Sigmoid colon (tissue), 7 donors: Measurements from ENCODE around the gene ADGRV1. TPM values are rescaled to one million over a fixed set of nuclear protein-coding genes. Genes with fewer than 3 reads are reported as not detected.
A peak's percentile ranks its signal among the peaks of the same experiment; 100 is the strongest.

Experiments
- DNase-seq: peaks from one replicate; pipeline ENCODE4 v3.0.0-alpha.2; 2019
- H3K27ac ChIP-seq, 4 donors: fragments of 200-600 bp; sonication (generic); one replicate each; pipeline ENCODE4 v1.5.1; 2016 to 2019; ENCODE audit warnings: mild to moderate bottlenecking in 1 of 4
- H3K27me3 ChIP-seq, 3 donors: fragments of 200-600 bp; sonication (generic); one replicate each; pipeline ENCODE4 v1.5.1; 2019; ENCODE audit warnings: mild to moderate bottlenecking in 1 of 3
- H3K36me3 ChIP-seq, 4 donors: fragments of 200-600 bp; sonication (generic); one replicate each; pipeline ENCODE4 v1.5.1; 2016 to 2019
- H3K4me1 ChIP-seq, 4 donors: fragments of 200-600 bp; sonication (generic); one replicate each; pipeline ENCODE4 v1.5.1; 2017 to 2019
- H3K4me3 ChIP-seq, 4 donors: fragments of 200-600 bp; sonication (generic); one replicate each; pipeline ENCODE4 v1.5.1; 2017 to 2019; ENCODE audit warnings: mild to moderate bottlenecking in 2 of 4, moderate library complexity in 1 of 4
- H3K9me3 ChIP-seq, 4 donors: fragments of 200-600 bp in 3 of 4; sonication (generic) in 3 of 4; one replicate each; pipeline versions ENCODE4 v1.5.1 to v1.6.1; 2013 to 2019
- CTCF ChIP-seq, 4 experiments: fragments of 450-650 bp in 3 of 4; fragments of 200-600 bp in 1 of 4; IDR thresholded peaks; one replicate each; pipeline ENCODE4 v1.5.1; 2016 to 2019; ENCODE audit warnings: antibody characterized with exemption in 4 of 4, mild to moderate bottlenecking in 3 of 4, moderate library complexity in 2 of 4
- EP300 ChIP-seq, 4 donors: sonication (generic); formaldehyde crosslinking; IDR thresholded peaks; one replicate each; pipeline ENCODE4 v1.6.1; 2017; ENCODE audit warnings: antibody characterized with exemption in 4 of 4
- POLR2A ChIP-seq, 2 donors: fragments of 450-650 bp; IDR thresholded peaks; one replicate each; pipeline ENCODE4 v1.6.1; 2016; ENCODE audit warnings: antibody characterized with exemption in 2 of 2, mild to moderate bottlenecking in 2 of 2, moderate library complexity in 2 of 2
- POLR2AphosphoS5 ChIP-seq, 4 donors: sonication (generic); formaldehyde crosslinking; IDR thresholded peaks; one replicate each; pipeline ENCODE4 v1.6.1; 2017; ENCODE audit warnings: antibody characterized with exemption in 4 of 4
- WGBS, 2 donors: extraction: QIAGEN DNeasy Blood & Tissue Kit; methylation state at CpG; one replicate each; pipeline ENCODE4 v1.1.7; 2013; 5-methylcytosine and 5-hydroxymethylcytosine counted together
- intact Hi-C: fragments of 100-400 bp; cut with DNase I; formaldehyde crosslinking; loops from one replicate; pipeline ENCODE4 v1.15.1; 2023
- polyA plus RNA-seq, 3 donors: library from polyadenylated mRNA; stranded (reverse); fragments of 200-250 nt; gene quantifications; one replicate each; pipeline ENCODE4 v1.2.3, GENCODE V29; 2013
- total RNA-seq, 4 donors: library from RNA; depleted of rRNA; stranded (reverse); fragments of >200 nt; gene quantifications; one replicate each; pipeline ENCODE4 v1.1.0, GENCODE V29; 2016
- donor health status: healthy with polysubstance abuse.
- donor health status: Bipolar disorder and iron deficiency.
- donor health status: healthy.

The ADGRV1 gene
- total and polyA plus RNA-seq, 7 donors = 0.54 to 2.1 (median 0.74) TPM; not detected in 1

DNA sequence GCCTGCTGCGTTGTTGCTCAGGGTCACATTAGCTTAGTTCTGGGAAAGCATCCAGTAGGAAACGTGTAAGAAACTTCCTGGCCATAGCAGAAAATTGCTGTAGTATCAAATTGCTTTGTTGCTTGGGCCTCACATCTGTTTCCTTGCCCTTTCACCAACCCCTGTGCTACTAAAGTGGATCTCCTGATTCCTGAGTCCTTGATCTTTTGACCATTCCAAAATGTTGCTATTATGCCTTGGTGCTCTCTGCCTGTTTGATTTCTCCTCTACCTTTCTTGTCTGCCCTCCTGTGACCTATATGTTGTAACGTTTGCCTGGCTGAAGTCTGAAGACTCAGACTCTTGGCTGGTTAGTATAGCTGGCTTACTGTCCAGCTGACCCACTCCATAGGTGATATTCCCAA, 350.5 kb downstream of the ADGRV1 start:
- intact Hi-C loops = no loop called here
- no peaks in the 10 kb centered on the region for H3K27me3 ChIP-seq
- 15 to 59% methylated on average over 3 of the region's 3 CpGs for WGBS, 2 donors
- DNase-seq = no peak
- H3K4me1 ChIP-seq = peaks cover 0 to 4% (median 0%) of the 10 kb centered on the region in 4 donors
- no peak overlapping the region for H3K4me3 ChIP-seq
- no peak overlapping the region for H3K27ac ChIP-seq
- no peaks in the 10 kb centered on the region for H3K9me3 ChIP-seq
- TF ChIP-seq POLR2AphosphoS5 (IDR thresholded peaks at IDR 0.05) (peak in 1 of 4 donors; percentile 33), EP300 (IDR thresholded peaks at IDR 0.05) (no peak)
- no peaks in the 10 kb centered on the region for H3K36me3 ChIP-seq

- 92 to 94% methylated on average over 6 of the region's 6 CpGs for WGBS, 2 donors
Measured at GRCh38 chr5:90909940-90910339, 351.3 kb downstream of the ADGRV1 start.

GRCh38 chr5:90911169-90911568, 352.6 kb downstream of the ADGRV1 start:
- Histone ChIP-seq H3K27me3 (no peaks in the 10 kb centered on the region), H3K9me3 (no peaks in the 10 kb centered on the region), H3K36me3 (no peaks in the 10 kb centered on the region), H3K4me3 (no peak overlapping the region), H3K27ac (no peak overlapping the region), H3K4me1 (peaks cover 0 to 4% (median 0%) of the 10 kb centered on the region in 4 donors)
- TF ChIP-seq POLR2AphosphoS5 (IDR thresholded peaks at IDR 0.05) = no peak
- no peak for TF ChIP-seq POLR2A (IDR thresholded peaks at IDR 0.05)
- TF ChIP-seq CTCF (IDR thresholded peaks at IDR 0.05) = no peak
- TF ChIP-seq EP300 (IDR thresholded peaks at IDR 0.05) = no peak
- no peak for DNase-seq
- intact Hi-C loops = no loop called here
- 62 to 73% methylated on average over 1 of the region's 1 CpG for WGBS, 2 donors

More at GRCh38 chr5:90909940-90910339, 351.3 kb downstream of the ADGRV1 start:
- intact Hi-C loops = no loop called here
- no peaks in the 10 kb centered on the region for H3K36me3 ChIP-seq
- H3K27me3 ChIP-seq = no peaks in the 10 kb centered on the region
- peaks cover 0 to 4% (median 0%) of the 10 kb centered on the region in 4 donors for H3K4me1 ChIP-seq
- DNase-seq = no peak
- H3K9me3 ChIP-seq = no peaks in the 10 kb centered on the region
- H3K4me3 ChIP-seq = no peak overlapping the region
- TF ChIP-seq CTCF (IDR thresholded peaks at IDR 0.05) (no peak), POLR2AphosphoS5 (IDR thresholded peaks at IDR 0.05) (no peak), EP300 (IDR thresholded peaks at IDR 0.05) (no peak), POLR2A (IDR thresholded peaks at IDR 0.05) (no peak)
- no peak overlapping the region for H3K27ac ChIP-seq

DNA sequence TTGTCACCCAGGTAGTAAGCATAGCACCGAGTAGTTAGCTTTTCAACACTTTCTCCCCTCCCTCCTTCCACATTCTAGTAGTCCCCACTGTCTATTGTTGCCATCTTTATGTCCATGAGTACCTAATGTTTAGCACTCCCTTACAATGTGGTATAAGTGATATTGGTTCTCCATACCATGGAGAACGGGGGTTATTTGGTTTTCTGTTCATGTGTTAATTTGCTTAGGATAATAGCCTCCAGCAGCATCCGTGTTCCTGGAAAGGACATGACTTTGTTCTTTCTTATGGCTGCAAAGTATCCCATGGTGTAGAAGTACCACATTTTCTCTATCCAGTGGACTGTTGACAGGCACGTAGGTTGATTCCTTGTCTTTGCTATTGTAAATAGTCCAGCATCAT, 353.9 kb downstream of the ADGRV1 start:
- intact Hi-C loops = no loop called here
- Histone ChIP-seq H3K9me3 (no peaks in the 10 kb centered on the region), H3K36me3 (no peaks in the 10 kb centered on the region), H3K27me3 (no peaks in the 10 kb centered on the region), H3K4me3 (no peak overlapping the region), H3K4me1 (peaks cover 0 to 4% (median 0%) of the 10 kb centered on the region in 4 donors), H3K27ac (no peak overlapping the region)
- DNase-seq = no peak
- 92 to 94% methylated on average over 4 of the region's 4 CpGs for WGBS, 2 donors
- TF ChIP-seq EP300 (IDR thresholded peaks at IDR 0.05) (no peak), POLR2AphosphoS5 (IDR thresholded peaks at IDR 0.05) (no peak), CTCF (IDR thresholded peaks at IDR 0.05) (no peak), POLR2A (IDR thresholded peaks at IDR 0.05) (no peak)

DNA sequence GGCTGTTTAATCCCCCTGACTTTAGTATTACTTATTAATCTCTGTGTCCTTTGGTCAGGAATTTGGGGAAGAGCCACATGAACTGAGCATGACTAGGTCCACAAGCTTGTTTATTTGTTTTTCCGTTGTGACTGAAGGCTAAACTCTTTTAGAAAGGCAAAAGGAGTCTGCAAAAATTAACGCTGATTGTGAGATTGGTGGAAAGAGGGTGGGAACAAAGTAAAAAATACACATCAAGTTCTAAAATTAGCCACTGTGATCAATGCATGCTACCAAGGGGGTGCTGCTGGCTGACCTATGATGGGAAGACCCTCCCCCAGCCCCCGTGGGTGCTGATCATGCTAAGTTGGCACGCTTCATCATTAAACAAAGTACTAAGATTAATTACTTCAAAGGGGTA, 356.8 kb downstream of the ADGRV1 start:
- Histone ChIP-seq H3K27me3 (no peaks in the 10 kb centered on the region), H3K36me3 (no peaks in the 10 kb centered on the region), H3K4me3 (no peak overlapping the region), H3K27ac (no peak overlapping the region), H3K4me1 (peaks cover 0 to 4% (median 0%) of the 10 kb centered on the region in 4 donors), H3K9me3 (no peaks in the 10 kb centered on the region)
- WGBS, 2 donors = 82 to 87% methylated on average over 4 of the region's 4 CpGs
- intact Hi-C loops = no loop called here
- DNase-seq = no peak
- TF ChIP-seq POLR2A (IDR thresholded peaks at IDR 0.05) (no peak), EP300 (IDR thresholded peaks at IDR 0.05) (no peak), CTCF (IDR thresholded peaks at IDR 0.05) (no peak), POLR2AphosphoS5 (IDR thresholded peaks at IDR 0.05) (no peak)
